ENCODE measurements around the gene HMGN3. TPM values are rescaled to one million over a fixed set of nuclear protein-coding genes. Genes with fewer than 3 reads are reported as not detected.

HMGN3 gene
- total RNA-seq, 2 donors from 2014 or later: 32.7 to 37.1 TPM

DNA sequence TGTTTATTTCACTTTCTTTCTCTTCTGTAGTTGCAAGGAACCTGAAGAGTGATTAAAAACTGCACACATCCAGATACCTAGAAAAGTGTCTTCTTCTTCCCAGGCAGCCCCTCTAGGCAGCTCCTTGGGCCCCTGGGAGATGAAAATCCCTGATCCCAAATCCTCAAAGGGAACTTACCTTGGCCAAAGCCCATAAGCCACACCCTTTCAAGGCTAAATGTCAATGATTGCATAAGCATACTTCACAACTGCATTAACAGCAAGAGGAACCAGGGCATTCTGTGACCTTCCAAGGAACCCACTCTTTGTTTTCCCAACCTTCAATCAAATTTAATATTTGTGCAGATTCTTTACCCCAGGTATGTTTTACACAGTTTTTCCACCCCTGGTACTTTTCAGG, 4.4 kb upstream of the HMGN3 start:
- no peak for DNase-seq
- intact Hi-C loops (cut with DNase I, micrococcal nuclease): no loop called here
- ATAC-seq: no peak

DNA sequence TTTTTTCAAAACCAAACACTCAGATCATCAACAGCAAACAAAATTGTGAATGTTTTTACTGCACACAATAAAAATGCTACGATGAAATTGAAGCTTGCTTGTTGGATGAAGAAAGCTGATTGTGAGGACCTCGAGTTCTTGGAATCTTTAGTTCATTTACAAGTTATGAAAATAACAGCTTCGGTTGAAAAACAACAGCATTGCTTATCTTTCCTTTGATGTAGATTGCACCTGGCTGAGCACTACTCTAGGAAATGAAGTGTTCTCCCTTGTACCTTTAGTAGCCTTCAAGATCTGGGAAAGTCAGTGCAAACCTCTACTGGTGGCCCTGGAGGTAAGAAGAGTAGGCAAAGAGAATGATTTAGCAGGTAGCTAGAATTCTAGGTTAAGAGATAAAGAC, 2.2 kb upstream of the HMGN3 start:
- no peak for ATAC-seq
- intact Hi-C loops (cut with DNase I, micrococcal nuclease): no loop called here
- no peak for DNase-seq

DNA sequence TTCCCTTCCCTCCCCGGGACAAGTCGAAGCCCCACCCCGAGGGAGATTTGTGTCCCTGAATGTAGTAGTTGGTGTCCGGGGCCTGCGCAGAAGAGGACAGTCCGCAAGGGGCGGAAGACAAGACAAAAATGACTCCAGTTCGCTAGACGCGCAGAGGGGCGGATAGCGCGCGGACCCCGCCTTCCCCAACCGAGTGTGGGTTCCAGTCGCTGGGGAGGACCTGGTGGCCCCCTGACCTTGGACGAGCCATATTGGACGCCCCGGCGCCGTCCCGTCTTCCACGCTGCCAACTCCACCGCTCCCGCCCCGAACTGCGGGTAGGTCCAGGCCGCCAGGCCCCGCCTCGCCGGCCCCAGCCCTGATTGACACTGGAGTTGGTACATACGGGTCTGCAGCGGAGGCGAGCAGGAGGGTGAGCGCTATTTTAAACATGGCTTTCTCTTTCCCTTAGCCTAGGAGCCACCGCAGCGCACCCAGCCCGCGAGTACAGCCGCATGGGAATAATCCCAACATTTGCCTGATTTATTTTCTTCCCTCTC, 802 bp downstream of the HMGN3 start:
- ATAC-seq: peak; percentile 91
- peak; percentile 89 to 93 for DNase-seq

DNA sequence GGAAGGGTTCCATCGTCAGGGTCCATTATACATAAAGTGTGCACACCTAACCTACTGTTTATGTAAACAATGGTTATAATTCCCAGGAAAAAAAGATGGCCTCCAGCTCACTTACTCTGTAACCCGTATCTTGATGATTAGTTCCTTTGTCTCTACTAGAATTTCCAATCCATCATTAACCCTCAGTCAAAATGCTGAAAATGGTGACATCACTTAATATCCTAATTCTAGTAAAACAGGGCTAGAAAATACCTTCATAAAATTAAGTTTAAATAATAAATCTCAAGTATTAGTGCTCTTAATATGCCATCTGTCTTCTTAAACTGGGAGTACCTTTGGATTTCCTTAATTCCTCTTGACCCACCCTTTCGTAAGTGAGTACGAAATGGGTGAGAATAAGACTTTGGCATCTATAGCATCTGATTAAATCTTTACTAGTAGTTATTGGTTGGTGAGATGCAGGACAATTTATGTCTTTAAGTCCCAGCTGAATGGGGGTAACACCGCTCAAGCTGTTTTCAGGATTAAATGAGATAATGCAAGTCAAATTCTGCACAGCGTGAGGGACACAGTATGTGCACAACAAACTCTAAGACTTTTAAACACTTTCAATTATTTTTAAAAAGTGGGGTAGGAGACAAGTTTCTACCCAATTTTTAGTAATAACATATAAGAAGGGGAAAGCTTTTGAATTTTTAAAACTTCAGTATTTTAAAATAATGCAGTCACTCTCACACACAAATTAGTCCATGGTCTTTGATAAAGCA, 1.6 kb downstream of the HMGN3 start:
- no peak for DNase-seq
- ATAC-seq: no peak
- intact Hi-C loops (cut with DNase I, micrococcal nuclease): loop anchor here in 1 of 2 donors (5.0 kb wide), 1 partner anchor 156 kb away; the partner anchor contains the start of gene PHIP

More for the DNA sequence above, 802 bp downstream of the HMGN3 start:
- intact Hi-C loops (cut with DNase I, micrococcal nuclease): loop anchor here in 1 of 2 donors (5.0 kb wide), 1 partner anchor 156 kb away; the partner anchor contains the start of gene PHIP

DNA sequence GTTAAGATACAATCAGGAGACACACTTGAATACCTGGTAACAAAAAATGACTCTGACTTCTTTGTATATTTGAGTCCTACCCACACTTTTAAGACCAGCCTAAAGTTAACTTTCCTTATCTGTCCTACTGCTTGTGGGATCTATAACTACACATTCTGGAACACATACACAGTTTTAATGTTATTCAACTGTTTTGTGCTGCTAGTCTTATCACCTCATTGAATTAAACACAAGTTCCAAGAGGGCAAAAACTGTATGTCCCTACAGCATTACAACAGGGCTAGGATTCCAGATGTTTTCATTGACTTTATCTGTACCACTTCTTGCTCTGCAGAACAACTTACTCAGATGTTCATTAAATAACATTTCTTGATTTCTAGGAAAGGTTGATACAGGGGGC, 2.8 kb downstream of the HMGN3 start:
- ATAC-seq (no peak), DNase-seq (no peak)
- intact Hi-C loops (cut with DNase I, micrococcal nuclease): loop anchor here in 1 of 2 donors (5.0 kb wide), 1 partner anchor 154 kb away; the partner anchor contains the start of gene PHIP

DNA sequence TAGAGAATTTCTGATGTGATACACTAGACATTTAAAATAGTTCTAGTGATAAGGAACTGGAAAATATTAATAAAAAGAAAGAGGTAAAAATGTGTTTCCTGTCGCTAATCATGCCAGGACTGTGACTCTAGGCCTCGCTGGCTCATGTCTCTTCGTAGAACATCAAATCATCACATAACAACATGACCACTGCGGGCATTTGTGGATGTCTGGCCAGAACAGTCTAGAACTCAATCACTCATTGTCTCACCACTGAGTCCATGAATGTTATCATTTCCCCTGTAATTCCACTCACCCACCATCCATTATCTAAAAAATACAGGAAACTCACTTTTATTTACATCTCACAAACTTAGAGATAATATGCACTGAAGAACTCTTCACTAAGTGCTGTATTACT, 3.4 kb downstream of the HMGN3 start:
- ATAC-seq: no peak
- DNase-seq: no peak
- intact Hi-C loops (cut with DNase I, micrococcal nuclease): loop anchor here in 1 of 2 donors (5.0 kb wide), 1 partner anchor 154 kb away; the partner anchor contains the start of gene PHIP

DNA sequence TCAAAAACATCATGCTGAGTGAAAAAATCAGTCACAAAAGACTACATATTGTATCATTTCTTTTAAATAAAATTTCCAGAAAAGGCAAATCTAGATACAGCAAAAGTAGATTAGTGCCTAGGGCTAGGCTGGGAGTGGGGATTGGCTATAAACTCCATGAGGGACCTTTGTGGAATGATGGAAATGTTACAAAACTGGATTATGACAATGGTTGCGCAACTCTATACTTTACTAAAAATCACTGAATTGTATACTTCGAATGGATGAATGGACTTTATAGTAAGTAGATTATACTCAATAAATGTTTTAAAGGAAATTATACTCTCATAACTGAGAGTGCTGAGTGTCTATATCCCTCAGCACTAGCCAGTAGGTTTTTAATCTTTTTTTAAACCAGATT, 4.3 kb downstream of the HMGN3 start:
- DNase-seq (no peak), ATAC-seq (no peak)
- intact Hi-C loops (cut with DNase I, micrococcal nuclease): loop anchor here in 1 of 2 donors (5.0 kb wide), 1 partner anchor 153 kb away; the partner anchor contains the start of gene PHIP

DNA sequence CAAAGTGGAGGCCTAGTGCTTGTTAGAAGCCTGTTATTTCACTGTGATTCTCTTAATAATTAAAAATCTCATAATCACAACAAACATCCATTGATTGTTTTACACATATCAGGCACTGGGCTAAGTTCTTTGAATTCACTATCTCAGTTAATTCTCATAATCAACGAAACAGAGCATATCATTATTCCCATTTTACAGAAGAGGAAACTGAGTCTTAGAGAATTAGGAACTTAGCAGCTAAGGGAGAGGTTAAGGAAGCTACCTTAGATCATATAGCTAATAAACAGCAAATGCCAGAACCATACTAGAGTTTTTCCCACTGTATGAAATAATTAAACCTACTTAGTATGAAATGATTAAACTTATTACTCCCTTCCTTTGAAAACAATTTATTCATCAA, 7.0 kb downstream of the HMGN3 start:
- no peak for DNase-seq
- intact Hi-C loops (cut with DNase I, micrococcal nuclease): no loop called here
- no peak for ATAC-seq

DNA sequence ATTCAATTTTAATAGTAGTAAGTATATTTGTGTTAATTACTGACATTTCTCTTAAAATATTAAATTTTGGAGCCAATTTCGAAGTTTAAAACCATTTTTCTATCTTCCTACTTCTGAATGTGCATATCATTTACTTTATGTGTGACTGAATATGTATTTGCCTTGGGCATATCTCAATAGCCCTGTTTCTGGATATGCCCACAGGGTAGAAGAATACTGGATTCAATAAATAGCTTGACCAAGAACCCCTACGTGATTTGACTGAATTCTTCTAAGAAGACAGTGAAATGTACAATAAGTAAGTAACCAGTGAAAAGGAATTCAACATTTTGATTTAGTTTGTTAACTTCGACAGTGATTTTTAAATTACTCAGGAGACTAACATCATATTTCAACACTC, 7.8 kb downstream of the HMGN3 start:
- DNase-seq (no peak), ATAC-seq (no peak)
- intact Hi-C loops (cut with DNase I, micrococcal nuclease): no loop called here

DNA sequence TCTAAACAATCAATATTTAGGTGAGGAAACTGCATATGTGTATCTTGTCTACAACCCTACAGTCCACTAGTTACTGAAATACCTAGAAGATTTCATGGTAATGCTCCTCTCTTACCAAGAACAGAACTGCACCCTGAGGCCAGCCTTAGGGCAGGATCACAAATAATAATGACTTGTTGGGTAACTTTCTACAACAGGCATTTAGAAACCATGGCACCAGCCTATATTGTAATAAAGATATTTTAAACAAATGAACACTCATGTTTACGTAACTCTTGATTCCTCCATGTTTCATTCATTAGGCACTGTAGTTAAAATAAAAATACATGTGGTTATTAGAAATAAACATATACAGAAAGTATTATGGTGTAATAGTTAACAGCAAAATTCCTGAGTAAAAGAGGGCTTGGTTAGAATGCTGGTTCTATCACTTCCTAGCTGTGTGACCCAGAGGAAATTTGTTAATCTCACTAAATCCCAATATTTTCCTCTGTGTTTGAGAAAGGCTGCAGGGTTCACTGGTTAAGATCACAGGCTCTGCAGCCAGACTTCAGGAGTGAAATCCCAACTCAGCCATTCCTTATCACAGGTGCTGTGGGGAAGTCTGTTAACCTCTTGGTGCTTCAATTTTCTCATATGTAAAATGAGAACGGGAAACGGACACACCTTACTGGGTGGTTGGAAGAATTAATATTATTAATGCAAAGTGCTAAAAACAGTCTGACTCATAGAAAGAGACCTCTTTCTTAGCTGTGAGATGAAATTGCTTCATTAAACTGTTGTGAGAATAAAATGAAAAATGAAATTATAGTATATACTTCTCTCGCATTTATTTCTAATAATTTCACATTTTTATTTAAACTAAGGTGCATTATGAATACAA, 8.5 kb downstream of the HMGN3 start:
- ATAC-seq (no peak), DNase-seq (no peak)
- intact Hi-C loops (cut with DNase I, micrococcal nuclease): no loop called here

DNA sequence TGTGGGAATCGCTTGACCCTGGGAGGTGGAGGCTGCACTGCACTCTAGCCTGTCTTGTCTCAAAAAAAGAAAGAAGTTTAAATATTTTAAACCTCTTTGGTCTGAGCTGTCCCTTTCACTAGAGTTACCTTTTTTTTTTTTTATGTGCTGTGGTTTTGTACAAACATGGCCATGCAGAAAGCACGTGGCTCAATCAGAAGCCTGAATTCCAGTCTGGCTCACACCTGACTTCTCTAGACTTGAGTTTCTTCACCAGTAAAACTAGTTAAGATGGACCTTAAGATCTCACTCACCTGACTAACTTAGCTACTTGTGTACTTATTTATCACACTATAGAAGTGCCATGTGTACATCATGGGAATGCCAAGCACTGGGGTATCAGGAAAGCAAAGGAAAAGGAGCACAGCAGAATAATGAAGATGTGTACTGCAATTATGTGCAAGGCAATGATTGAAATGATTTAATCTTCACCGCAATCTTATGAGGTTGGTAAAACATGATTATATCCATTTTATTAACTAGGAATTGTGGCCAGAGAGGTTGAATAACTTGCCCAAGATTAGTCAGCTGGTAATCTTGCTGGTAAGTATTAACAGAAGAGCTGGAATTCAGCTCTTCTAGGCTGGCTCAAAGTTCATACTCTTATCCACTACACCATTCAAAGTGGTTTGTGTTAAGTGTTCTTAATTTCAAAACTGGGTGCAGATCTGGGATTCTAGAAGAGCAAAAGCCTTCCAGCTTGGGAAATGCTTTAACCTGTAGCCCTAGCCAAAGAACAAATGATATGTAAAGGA, 10.7 kb downstream of the HMGN3 start:
- intact Hi-C loops (cut with DNase I, micrococcal nuclease): no loop called here
- DNase-seq (no peak), ATAC-seq (no peak)

DNA sequence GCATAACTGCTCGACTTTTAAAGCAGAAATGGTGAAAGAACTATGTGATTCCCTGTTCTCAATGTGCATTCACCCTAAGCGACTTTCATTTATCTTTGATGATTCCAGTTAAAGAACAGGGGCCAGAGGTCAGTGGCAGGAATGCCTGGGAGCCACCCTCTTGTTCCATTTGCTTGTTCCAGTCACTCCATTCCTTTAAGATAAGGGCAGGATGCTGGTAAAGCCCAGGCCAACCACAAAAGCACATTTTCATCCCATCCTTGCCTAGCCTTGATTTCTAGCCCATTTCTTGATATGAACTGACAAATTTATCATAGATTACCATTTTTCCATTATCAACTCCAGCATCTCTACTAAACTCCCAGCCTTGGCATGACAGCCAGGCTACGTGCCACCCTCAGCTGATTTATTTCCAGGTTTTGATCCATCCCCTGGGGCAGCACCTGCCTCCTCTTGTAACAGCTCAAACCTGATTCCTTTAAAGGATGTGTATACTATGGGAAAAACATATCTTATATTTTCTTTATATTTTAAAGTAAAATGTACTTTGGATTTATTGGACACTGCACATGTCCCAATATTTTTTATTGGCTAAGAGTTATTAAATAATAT, 19.2 kb downstream of the HMGN3 start:
- ATAC-seq (no peak), DNase-seq (no peak)
- intact Hi-C loops (cut with DNase I, micrococcal nuclease): no loop called here

DNA sequence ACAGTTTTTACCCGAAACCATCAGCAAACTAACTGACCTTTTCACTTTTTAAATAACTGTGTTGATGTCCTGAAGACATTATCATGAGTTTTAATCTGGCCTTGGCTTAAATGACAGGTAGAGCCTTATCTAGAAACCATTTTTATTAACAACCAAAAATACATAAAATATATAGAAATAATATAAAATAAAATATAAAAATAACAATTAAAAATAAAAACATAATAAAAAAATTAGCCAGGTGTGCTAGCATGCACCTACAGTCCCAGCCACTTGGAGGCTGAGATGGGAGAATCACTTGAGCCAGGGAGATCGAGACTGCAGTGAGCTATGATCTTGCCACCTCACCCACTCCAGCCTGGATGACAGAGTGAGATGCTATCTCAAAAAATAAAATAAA, 21.6 kb downstream of the HMGN3 start:
- intact Hi-C loops (cut with DNase I, micrococcal nuclease): no loop called here
- DNase-seq: no peak
- ATAC-seq: no peak

DNA sequence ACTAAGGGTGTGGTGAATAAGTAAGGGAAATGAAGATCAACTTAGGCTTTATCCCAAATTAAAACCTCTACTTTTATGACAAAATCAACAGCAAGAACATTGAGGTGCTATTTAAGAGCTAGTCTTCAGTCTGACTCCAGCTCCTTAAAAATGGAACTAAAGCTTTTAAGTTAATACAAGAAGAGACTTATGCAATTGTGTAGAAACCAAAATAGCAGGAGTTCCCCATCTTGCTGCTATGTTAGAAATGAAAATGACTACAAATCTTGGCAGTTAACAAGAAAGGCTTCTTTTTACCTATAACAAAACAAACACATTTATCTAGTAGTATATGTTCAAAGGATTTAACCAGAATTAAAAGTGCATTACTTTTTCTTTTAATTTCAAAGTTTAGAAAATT, 25.7 kb downstream of the HMGN3 start:
- intact Hi-C loops (cut with DNase I, micrococcal nuclease): no loop called here
- DNase-seq (no peak), ATAC-seq (no peak)

DNA sequence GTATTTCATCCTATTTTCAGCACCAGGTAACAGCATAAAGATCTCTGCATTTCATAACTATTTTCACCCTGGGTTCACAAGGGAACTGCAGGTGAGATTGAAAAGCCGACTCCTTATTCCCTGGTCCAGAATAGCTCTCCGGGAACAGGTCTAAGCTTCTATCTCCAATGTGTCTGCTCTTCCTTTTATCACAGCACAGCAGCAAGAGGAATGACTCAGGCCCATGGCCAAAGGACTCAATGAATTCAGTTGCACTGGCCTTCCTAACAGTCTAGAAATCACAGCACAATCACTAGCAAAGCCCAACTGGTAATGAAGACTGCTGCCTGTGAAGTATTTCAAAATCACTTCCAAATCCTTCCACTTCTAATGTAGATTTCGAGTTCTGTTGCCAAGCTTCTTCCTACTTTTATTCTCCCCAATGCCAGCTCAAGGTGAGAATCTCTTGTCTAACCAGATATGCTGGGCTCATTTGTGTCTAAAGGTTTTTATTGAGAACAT, 30.7 kb downstream of the HMGN3 start:
- intact Hi-C loops (cut with DNase I, micrococcal nuclease): no loop called here
- ATAC-seq: no peak
- DNase-seq: no peak

DNA sequence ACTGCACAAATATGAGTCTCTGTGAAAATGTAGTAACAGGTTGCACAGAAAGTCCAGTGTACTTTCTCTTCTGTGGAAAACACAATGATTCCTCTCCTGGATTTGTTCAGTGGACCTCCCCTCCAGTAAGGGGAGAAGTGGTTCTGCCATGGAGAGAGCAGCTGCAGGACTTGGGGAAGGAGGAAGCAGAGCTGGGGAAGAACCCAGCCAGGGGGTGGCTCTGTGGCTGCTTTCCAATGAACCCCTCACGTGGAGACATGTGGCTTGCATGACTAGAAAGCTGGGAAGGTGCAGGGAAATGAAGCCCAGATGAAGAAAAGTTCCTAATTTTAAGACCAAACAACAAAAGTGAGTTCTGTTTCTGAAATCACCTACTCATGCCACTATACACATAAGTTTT, 31.9 kb downstream of the HMGN3 start:
- no peak for DNase-seq
- intact Hi-C loops (cut with DNase I, micrococcal nuclease): no loop called here
- ATAC-seq: no peak

DNA sequence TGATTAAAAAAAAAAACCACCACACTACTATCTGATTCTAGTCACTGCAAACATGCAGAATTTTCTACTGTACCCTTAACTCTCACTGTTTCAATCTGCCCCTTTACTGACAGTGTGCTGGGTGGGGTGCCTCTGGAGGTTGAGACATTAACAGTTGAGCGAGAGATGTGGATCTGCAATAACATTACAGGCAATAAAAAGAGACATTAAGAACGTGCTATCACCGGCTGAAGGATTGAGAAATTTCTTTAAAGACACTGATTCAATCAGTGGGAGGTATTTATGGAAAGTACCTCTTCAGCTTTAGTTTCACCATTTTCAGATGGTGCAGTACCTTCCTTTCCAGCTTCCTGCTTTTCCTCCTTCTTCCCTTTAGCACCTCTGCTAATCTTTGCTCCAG, 32.5 kb downstream of the HMGN3 start:
- intact Hi-C loops (cut with DNase I, micrococcal nuclease): no loop called here
- ATAC-seq (no peak), DNase-seq (no peak)

DNA sequence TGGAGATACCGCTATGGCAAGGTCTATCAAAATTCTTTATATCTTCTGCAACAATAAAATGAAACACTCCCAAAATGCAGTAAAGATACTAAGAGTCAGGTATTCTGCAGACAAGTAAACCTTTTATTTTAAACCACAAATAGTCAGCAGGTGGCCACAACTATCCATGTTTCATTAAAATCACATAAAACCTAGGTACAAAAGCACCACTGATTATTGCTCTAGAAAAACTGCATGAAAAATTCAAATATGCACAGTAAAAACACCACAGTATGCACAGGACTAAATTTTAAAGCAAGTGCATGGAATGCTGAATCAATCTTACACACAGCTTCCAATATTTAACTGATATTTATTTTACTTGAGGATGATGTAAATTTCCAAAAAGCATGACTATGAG, 33.3 kb downstream of the HMGN3 start:
- intact Hi-C loops (cut with DNase I, micrococcal nuclease): no loop called here
- no peak for DNase-seq
- no peak for ATAC-seq

All from left colon (tissue), 2 donors.